NCI-H774 (cell line): ENCODE results near the gene HOXA3.

Experiments
- DNase-seq: peaks from one replicate; lab custom pipeline; 2025; lab: John Stamatoyannopoulos, UW

The HOXA3 gene

DNA sequence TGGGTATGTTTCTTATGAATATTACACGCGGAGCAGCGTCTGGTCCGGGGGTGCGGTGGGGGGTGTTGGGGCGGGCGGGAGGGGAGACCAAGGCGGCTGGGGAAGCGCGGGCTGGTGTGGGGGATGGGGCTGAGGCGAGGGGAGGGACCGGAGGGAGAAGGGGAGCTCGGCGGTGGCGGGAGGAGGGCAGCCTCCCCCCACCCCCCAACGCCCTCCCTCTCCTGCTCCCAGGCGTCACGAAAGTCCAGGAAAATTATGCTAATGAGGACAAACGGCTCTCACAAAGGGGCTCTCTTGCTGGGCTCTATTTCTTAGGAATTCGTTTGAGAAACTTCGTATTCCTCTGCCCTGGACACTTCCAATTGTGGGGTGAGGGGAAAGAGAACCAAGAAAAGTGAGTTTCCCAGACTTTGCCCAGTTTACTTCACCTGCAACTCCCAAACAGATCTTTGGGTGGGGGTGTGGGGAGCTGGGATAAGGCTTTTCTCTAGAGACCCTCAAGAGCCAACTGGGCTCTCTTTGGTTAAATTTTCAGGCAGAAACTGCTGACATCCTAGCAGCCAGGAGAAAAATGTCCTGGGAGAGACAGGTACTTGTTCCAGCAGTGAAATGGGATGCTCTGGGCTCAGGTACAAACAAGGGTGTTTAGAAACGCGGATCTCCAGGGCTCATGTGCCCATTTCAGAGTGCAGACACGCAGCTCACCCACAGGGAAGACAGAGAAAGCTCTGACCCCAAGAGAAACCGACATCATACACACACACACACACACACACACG, 38.2 kb downstream of the HOXA3 start:
- no peak for DNase-seq

DNA sequence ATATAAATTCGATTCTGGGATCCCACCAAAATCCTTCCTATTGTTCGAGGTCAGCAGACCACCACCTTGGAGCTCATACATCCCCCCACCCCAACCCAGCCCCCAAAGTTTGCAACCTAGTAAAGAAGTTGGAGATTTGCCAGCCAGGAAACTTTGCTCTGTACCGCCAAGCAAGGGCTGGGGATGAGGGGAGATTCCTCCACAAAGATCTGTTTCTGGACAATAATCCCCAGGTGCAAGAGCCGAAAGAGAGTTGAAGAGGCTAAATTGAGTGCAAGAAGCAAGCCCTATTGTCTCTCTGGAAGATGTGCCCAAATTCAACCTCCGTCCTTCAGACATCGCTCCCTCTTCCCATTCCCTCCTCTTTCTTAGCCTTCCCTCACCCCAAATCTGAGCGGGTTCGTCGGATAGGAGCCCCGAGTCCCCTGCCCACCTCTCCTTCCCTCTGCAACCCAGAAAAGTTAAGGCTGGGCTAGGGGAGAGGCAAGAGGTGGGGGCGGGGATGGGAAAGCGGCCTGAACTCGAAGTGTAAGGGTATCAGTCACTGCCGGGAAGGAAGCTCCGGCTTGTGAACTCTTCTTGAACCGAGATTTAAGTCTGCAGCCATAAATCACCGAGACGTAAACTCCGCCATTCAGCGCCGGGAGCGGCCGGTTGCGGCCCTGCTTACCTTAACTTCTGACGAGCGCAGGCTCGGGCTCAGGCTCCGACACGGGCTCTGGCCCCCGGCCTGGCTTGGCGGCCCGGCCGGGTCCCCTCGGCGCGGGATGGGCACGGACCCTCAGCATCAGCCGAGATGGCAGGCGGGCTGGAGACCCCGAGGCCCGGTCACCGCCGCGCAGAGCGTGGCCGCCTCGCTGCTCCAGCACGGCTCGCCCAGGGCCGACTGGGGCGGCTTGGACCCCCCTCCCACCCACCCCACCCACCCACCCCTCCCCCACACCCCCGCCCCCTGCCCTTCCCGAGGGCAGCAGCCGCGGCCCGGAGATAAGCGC, 39.1 kb downstream of the HOXA3 start:
- no peak for DNase-seq

DNA sequence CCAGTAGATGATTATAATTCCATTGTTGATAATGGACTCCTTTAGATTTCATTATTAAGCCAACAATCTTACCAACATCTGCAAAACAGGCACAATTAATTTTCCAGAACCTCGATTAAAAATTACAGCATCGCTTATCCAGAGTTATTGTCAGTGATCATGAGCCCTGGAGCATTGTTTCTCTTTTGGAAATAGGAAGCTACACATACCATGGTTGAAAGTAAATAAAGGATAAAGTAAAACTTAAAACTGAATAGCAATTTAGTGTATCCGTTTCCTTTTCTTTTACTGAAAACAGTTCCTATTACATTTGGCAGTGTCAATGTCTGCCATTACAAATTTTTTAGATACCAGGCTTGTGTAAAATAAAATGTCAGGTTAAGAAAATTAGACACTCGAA, 40.0 kb downstream of the HOXA3 start:
- no peak for DNase-seq

DNA sequence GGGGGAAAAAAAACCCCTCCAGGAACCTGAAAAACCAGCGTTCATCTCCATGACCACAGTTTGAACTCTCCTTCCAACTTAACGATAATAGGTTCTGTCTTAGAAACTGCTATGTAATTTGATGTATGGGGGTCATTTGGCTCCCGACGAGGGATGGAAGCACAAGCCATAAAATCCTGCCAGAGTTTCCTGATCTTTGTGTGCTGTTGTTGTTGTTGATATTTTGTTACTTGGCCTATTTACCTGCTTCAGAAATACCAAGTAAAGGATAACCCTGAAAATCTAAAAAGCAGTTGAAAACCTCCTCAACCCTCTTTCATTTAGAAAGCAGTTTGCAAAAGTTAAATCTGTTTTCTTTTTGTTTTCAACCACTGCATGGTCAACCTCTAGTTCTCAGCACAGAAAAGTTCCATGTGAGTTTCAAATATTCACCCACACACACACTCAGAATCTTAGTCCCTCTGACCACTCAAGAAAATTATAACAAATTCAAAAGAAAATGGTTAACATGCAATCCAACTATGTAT, 40.6 kb downstream of the HOXA3 start:
- DNase-seq = no peak

GRCh38 chr7:27111042-27111750, 41.2 kb downstream of the HOXA3 start:
- no peak for DNase-seq

DNA sequence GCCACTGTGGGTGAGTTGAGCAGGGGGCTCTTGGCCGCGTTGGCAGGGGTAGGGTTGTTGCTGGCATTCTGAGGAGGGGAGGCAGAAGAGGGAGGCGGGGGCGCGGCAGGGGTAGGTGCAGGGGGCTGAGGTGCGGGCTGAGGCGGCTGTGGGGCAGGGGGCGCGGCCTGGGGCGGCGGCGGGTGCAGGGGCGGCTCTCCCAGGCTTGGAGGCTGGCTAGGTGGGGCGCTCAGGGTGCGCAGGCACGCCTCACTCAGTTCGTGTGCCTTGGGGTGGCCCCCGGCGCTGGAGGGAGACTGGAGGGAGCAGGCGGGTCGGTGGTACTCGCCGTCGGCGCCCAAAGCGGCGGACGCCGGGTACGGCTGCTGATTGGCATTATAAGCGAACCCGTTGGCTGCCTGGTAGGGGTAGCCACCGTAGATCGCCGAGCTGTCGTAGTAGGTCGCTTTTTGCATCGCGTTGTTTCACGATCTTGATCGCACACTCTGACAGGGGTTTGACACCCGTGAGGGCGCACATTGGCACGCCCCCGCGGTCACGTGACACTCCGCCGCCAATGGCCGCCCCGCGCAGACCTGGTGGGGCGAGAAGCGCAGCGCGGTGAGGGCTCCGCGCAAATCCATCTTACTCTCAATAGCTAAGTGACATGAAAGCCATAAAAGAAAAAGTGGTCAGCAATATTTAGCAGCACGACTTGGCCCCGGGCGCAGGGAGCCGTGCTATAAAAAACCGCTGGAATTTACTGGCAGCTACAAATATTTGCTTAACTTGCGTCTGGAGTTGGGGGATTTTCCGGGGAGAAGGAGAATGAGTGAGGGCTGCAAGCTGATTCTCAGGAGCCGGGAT, 42.0 kb downstream of the HOXA3 start:
- no peak for DNase-seq

DNA sequence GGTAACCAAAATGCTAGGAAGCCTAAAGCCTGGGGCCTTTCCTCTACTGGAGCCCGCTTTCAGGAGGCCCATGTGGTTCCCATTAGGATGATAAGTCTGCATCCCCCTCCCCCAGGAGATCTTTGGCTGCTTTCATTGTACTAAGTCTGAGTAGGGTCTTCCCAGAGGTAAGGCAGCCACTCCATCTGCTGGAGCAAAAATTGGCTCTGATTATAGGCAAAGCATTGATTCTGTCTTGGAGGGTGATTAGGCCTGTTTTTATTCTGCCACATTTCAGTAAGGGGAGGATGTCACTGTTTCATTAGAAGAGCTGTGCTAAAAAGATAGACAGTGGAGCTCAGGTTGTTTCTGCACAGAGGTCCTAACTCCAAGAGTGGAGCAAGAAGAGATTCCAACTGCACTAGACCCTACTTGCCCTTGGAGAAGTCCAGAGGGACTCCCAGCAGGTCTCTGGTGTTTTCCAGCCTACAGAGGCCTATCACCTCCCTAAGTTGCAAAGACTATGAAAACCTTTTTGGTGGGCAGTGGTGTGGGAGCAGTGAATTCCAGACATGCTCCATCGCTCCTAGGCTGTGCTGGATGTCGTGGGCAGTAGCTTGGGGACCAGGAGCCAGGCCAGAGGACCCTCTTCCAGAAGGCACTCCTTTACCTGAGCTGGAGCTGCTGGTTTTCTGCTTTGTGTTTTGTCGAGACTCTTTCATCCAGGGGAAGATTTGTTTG, 42.8 kb downstream of the HOXA3 start:
- no peak for DNase-seq

- no peak for DNase-seq
Measured at GRCh38 chr7:27108390-27109127, 43.8 kb downstream of the HOXA3 start.

- DNase-seq = no peak
Measured at GRCh38 chr7:27107391-27108381, 44.7 kb downstream of the HOXA3 start.

- no peak for DNase-seq
Measured at GRCh38 chr7:27106901-27107240, 45.5 kb downstream of the HOXA3 start.

DNA sequence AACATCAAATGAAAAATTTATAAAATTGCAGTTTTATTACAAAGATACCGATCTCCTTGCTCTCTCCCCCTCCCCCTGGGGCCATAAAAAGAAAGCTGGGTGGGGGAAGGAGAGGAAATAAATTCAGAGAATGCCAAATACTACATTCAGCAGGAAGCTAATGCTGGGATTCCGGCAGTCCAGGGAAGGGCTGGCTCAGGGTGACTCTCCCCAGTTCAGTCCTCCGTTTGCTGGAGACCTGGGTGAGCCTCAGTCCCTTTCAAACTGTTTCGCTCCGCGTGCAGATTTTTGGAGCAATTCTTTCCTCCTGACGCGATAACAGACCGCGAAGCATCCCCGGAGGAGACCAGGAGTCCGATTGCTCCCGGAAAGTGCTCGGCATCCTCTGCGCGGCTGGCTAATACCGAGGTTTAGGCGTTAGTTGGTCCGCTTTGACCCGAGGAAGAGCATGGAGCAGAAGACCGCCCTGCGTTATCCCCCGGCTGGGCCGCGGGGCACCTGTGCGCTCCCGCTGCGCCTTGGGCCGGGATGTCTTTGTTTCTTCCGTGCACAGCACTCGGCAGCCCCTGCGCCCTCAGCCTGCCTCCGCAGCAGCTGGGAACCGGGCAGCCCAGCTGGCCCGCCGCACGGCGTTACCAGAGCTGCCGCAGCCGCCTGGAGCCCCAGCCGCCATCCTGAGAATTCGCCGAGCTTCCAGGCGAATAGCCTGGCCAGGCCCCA, 46.0 kb downstream of the HOXA3 start:
- DNase-seq = no peak

DNA sequence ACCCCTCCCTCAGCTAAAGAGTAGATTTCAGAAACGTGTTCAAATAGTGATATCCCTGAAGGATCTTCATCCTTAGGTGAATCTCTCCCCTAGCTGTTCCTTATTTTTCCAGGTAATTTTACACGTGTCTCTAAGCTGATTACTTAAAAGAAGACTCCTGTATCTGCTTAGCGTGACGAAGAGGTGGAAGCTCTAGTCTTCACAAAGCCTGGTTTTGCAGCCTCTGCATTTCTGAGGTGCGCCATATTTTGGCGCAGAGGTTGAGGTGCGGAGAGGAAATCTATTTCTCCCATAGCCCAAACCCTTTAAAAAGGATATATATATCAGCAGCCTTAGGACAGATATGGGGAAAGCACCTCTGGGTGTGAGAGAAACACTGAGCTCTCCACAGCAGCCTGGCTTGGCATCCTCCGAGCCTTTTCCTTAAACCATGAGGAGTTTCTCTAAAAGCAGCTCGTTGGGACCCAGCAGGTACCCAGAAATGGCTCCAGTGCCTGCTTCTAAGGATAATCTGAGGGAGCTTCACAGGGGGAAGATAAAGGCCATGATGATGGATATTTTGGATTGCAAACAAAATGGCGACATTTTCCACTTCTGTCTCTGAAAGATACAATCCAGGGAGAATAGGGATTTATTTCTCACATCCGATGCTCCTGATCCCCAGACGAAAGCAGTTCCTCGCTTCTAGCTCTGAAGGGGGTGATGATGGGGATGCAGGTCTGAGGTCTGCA, 46.9 kb downstream of the HOXA3 start:
- no peak for DNase-seq

DNA sequence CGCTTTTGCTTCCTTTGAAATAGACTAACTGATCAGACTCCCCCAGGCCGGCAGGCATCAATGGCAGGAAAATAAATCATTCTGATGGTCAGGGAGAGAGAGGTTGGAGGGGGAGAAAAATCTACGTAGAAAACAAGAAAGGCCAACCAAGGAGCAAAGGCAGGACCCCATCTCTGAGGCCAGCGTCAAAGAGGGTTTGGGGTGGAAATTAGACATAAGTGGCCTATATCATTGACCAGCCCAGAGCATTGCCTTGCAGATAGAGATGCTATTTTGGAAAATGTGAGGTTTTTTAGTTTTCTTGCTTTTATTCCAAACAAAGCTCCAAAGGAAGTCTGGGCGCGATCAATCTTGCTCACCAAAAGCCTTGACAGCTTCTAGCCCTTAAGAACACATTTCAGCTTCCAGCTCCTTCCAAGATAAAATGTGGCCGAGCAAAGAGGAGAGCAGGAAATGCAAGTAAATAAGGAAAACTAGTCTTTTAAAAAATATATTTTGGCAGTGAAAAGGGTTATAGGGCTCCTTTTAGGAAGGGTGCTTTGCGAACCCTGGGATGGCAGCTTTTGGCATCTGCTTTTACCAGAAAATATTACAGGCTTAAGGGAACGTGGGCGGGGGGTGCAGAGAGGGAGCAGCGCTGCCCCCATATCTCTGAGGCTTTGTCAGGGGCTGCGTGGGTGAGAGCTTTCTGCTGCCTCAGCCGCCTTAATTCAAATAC, 47.9 kb downstream of the HOXA3 start:
- no peak for DNase-seq

- DNase-seq = no peak
Measured at GRCh38 chr7:27103489-27104226, 48.7 kb downstream of the HOXA3 start.

GRCh38 chr7:27102581-27103442, 49.6 kb downstream of the HOXA3 start, which contains the start of gene HOXA2:
TSS of gene HOXA2 (minus strand) at chr7:27102683. CDS start at chr7:27102500, 183 bp downstream.
- DNase-seq = no peak
